GM19238 (cell line): ENCODE data around the gene KLHL7.
"Not testable (repeated sequence)": the region's sequence is repeated elsewhere in the genome, so short reads cannot be mapped to it uniquely, and the experiment has no call there.

Source experiments
- DNase-seq: peaks from one replicate; pipeline ENCODE4 v3.0.0; 2011; ENCODE audit warnings: low spot score; ENCODE audit not compliant: insufficient read length

The KLHL7 gene

DNA sequence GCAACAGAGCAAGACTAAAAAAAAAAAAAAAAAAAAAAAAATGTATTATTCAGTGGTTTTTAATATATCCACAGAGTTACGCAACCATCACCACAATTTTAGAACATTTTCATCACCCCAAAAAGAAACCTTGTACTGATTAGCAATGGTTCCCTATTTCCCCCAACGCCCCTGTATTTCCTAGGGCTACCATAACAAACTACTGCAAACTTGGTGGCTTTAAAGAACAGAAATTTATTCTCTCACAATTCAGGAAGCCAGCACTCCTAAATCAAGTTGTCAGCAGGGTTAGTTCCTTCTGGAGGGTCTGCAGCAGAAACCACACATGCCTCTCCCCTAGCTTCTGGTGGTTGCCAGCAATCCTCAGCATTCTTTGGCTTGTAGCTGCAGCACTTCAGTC lies 70.4 kb downstream of the KLHL7 start:
- no peak for DNase-seq

DNA sequence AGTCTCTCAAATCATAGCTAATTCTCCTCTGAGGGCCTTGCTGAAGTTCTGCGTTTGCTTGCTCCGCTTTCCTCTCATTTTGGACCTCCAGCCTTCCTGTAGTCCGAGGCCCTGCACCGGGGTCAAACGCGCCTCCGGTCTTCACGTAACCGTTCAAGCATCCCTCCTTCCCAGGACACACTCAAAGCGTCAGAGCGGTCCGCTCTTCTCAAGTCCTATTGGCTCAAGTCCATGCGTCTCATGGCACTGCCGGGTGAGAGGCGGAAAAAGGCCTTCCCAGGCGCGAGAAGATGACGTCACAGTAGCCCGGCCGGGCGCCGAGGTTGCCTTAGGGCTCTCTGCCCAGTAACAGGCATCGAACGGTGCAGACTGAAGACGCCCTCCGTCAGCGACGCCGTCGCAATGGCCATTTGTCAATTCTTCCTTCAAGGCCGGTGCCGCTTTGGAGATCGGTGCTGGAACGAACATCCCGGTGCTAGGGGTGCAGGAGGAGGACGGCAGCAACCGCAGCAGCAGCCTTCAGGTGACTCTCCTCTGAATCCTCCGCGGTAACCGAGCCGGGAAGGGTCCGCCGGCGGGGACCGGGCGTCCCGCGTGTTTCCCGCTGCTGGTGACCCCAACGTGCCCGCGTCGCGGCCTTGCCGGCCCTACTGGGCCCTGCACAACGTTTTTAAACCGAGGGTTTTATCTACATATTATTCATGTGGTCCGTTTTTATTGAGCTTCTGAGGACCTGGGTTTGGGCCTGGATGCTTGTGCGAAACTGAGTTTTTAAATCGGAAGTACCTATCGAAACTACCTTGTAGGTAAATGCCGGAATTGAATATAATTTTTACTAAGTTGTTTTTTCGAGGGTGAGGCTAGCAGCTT lies 76.3 kb downstream of the KLHL7 start, which contains the start of gene NUP42:
NUP42 (plus strand) TSS at position 365 of the 870 bp plus-strand sequence; CDS start at position 403, 38 bp downstream.
- peak; percentile 81 for DNase-seq

DNA sequence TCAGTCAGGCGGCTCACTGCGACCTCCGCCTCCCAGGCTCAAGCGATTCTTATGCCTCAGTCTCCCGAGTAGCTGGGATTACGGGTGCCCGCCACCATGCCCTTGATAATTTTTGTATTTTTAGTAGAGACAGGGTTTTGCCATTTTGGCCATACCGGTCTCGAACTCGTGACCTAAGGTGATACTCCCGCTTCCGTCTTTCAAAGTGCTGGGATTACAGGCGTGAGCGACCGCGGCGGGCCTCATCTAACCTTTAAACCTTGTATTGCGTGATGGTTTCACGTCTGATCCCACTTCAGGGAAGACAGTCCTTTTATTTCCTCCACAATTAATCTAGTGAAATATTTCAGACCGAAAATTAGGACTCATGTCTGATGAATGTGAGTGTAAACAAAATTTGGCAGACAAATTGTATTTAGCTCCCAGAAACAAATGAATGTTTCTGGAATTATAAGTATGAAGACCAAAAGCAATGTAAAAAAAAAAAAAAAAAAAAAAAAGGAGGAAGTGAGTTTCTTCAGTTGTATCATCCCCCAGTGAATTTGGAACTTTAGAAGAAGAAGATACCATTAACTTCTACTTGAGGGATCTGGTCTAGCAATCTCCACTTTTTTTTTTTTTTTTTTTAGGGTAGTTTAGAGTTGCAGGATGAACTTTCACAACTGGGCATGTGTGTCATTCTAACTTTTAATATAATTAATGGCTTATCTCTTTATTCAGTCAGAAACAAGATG lies 77.9 kb downstream of the KLHL7 start:
- no peak for DNase-seq

DNA sequence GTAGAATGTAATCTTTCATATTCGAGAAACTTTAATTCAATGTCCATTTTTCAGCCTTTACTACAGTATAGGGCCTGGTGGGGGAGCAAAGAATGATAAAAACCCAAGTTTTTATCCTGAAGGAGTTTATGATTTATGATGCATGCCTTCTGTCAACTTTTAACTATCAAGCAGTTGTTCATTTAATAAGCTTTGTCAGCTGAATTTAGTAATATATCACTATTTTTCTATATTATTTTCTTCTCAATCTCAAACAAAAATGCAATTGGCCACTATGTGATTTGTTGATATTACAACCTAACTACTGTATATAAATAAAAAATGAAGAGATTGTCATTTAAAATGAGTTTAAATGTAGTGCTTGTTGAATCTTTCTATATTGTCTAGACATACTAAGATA lies 78.7 kb downstream of the KLHL7 start:
- DNase-seq = no peak

DNA sequence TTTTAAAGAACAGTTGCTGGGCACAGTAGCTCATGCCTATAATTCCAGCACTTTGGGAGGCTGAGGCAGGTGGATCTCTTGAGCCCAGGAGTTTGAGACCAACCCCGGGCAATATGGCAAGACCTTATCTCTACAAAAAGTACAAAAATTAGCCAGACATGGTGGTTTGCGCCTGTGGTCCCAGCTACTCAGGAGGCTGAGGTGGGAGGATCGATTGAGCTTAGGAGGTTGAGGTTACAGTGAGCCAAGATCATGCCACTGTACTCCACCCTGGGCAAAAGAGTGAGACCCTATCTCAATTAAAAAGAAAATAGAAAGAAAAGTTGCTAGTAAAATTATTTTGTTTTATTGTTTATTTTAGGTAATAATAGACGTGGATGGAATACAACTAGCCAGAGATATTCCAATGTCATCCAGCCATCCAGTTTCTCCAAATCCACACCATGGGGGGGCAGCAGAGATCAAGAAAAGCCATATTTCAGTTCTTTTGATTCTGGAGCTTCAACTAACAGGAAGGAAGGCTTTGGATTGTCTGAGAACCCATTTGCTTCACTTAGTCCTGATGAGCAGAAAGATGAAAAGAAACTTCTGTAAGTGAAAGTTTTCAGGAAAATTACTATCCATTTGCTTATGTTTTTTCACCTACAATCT lies 79.2 kb downstream of the KLHL7 start:
- no peak for DNase-seq

DNA sequence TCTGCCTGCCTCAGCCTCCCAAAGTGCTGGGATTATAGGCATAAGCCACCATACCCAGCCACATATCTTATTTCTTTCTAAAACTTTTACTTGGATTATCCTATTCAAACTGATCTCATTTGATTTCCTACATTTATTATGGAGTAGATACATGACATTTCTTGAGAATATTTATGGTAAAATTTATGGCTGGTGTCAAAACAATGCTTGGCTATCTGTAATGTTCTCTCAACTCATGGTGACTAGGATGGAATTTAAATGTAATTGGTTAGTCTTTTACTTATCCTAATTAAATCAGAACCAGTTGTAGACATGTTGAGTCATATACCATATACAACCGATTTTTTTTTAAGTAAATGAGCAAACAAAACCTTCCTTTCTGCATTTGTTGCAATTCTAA lies 80.4 kb downstream of the KLHL7 start:
- no peak for DNase-seq

DNA sequence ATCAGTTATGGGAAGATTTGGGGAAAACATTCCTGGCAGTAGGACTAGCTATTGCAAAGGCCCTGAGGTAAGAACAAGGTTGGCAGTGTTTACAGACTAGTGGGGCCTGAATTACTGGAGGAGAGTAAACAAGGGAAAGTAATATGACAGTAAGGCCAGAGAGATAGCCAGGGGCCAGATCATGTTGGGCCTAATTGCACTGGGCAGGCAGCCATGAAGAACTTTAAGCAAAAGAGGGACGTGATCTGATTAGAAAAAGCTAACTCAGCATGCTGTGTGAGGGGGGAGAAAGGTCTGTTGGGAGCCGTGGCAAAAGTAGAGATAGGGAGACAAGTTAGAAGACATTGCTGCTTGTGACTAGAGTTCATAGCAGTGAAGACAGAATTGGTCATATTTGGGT lies 85.4 kb downstream of the KLHL7 start:
- no peak for DNase-seq

DNA sequence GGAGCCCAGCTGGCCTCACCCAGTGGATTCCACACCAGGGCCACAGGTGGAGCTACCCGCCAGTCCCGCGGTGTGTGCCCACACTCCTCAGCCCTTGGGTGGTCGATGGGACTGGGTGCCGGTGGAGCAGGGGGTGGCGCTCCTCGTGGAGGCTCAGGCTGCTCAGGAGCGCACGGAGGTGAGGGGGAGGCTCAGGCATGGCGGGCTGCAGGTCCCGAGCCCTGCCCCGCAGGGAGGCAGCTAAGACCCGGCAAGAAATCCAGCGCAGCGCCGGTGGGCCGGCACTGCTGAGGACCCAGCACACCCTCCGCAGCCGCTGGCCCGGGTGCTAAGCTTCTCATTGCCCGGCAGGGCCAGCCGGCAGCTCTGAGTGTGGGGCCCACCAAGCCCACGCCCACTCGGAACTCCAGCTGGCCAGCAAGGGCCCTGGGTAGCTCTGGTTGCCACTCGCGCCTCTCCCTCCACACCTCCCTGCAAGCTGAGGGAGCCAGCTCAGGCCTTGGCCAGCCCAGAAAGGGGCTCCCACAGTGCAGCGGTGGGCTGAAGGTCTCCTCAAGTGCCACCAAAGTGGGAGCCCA lies 88.2 kb downstream of the KLHL7 start:
- not testable (repeated sequence) for DNase-seq

DNA sequence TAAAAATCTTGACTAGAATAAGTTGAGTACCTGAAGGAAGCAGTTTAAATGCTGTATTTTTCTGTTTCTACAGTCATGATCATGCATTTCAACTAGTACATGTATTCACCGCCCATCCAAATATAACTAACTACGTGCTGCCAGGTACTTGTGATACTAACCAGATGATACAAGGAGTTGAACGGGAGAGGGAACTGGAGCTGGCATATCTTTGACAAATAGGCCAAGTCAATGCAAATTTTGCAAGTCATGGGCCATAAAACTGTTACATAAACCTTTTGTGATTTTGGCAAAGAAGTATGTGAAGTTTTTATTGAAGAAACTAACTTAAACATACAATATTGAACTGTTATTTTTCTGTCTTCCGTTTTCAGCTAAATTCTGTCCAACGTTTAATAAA lies 90.7 kb downstream of the KLHL7 start:
- DNase-seq = no peak

DNA sequence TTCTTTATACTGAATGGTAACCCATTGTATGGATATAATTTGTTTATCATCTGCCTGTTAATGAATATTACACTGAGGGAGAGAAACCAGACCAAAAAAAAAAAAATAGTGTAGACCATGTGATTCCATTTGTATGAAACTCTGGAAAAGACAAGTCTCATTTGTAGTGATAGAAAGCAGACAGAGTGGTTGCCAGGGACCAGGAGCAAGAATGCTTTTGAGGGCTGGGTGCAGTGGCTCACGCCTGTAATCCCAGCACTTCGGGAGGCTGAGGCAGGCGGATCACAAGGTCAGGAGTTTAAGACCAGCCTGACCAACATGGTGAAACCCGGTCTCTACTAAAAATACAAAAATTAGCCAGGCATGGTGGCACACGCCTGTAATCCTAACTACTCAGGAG lies 92.2 kb downstream of the KLHL7 start:
- not testable (repeated sequence) for DNase-seq

DNA sequence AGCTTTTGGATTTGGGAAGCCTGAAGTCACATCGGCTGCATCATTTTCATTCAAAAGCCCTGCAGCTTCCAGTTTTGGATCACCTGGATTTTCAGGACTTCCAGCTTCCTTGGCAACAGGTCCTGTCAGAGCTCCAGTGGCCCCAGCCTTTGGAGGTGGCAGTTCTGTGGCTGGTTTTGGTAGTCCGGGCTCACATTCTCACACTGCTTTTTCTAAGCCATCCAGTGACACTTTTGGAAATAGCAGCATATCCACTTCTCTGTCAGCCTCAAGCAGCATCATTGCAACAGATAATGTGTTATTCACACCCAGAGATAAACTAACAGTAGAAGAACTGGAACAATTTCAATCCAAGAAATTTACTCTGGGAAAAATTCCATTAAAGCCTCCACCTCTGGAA lies 94.7 kb downstream of the KLHL7 start:
- no peak for DNase-seq

DNA sequence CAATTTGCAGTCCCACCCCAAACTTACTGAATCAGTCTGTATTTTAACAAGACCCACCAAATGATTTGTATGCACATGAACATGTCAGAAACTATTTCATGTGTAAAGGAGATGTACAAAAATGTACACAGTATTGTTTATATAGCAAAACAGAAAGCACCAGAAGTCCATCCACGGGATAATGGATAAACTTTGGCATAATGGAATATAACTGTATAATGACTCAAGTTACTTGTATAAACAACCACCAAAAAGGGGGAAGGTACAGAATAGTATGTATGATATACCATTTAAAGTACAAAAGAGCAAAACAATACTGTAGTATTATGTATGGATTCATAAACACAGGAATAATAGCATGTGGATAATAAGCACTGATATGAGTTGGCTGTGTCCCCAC lies 98.7 kb downstream of the KLHL7 start:
- no peak for DNase-seq

DNA sequence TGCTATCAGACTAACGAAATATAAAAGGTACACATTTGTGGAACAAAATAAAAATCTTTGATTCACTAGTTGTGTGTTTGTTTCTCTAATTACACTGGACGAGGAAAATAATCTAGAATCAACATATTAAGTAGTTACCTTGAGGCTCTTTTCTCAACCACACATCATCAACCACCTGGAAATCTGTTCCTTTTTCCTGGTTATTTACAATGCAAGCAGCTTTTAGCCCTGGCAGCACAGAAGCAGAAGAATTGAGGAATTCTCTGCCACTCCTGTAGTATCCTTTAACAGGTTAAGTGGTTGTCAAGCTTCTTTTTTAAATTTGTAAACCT lies 100.0 kb downstream of the KLHL7 start:
- no peak for DNase-seq

DNA sequence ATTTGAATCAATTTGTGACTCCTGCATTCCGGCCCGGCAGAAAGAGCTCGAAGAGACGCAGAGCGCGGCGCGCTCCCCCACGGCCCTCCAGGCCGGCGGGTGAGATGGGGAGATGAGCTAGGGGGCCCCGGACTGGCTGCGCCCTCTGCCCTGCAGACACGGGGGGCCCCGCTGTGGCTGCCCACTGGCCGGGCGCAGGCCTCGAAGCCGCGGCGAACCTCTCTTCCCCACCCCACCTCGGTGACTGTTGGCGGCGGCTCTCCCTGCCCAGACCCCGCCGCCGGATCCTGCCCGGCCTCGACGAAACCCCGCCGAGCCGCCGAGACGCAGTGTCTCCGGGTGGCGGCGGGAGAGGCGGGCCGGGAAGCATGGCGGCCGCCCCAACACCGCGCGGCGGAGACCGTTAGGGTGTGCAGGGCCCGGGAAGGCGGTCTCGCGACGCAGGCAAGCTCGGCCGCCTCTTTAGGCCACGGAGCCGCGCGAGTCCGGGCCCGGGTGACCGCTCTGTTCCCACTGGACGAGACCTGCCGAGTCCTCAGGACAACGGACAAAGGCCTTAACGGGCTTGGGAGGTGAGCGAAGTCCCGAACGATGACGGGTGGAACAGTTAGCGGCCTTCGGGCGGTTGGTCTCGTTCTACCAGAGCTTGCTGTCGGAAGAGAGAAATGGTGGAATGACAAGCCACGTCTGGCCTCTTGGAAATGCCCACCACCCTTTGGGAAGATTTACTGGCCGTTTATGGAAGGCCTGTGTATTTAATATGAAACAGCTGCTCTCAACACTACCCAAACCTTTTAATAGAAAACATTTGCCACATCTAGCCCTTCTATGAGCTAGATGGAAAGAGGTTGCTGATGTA lies 100.6 kb downstream of the KLHL7 start:
- no peak for DNase-seq

DNA sequence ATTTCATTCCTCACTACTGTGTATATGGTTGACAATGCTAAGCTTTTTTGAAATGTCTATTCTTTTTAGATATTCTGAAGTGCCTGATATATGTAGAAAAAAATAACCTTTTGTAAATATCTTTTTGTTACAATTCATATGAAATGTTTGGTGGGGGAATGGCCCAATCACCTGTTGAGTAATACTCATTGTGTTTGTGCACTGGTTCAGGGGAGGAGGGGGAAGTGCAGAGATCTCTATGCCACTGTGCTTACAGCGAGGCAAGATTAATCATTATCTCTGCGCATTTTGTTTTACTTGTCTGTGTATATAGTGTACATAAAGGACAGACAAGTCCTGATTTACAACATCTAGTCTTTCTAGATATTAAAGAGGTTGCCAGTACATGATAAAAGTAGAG lies 101.4 kb downstream of the KLHL7 start:
- no peak for DNase-seq

DNA sequence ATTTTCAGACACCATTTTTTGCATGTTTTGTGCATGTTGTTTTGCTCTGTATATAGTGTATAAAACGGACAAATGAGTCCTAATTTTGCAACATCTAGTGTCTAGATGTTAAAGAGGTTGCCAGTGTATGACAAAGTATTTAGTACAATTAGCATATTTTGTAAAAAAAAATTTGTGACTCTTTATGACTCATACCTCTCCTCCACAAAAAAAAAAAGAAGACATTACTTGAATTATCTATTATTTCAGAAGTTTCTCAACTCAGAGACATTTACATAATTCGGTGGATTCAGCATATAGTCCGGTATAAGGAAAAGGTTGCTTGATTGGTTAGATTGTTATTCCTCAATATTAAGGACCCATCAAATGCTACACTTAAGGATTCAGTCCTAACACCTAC lies 102.3 kb downstream of the KLHL7 start:
- no peak for DNase-seq

DNA sequence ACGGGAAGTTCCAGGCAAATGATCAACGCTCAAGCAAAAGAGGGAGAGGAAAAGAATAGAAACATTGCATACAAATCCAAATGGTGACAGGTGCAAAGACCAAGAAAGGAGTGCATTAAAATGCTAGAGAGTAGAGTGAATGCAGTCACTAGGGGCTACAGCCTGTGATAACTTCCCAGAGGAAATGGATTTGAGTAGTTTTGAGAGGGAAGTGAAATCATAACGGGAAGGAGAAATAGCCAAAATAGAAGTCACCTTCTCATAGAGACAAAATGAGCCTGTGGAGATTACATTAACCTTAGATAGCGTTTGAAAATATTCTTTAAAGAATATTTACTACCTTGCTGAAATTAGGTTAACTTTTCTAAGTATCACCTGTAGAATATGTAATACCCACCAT lies 102.7 kb downstream of the KLHL7 start:
- DNase-seq = no peak

DNA sequence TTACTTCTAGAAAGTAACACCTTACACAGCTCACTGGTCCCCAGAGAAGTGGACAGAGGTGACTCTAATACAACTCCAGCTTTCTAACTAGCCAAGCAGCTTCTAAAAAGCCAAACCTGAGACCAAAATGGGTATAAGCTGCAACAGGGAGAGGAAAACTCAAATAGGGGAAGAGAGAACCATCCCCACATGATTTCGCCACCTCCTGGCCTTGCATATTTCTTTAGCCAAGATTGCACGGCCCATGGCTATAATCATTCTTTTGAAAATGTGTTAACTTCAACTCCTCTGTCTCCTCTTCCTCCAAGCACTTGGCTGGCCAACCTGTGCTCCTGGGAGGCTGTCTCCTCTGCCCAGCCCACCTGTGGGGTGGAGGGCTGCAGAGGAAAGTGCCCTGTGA lies 104.9 kb downstream of the KLHL7 start:
- DNase-seq = no peak

DNA sequence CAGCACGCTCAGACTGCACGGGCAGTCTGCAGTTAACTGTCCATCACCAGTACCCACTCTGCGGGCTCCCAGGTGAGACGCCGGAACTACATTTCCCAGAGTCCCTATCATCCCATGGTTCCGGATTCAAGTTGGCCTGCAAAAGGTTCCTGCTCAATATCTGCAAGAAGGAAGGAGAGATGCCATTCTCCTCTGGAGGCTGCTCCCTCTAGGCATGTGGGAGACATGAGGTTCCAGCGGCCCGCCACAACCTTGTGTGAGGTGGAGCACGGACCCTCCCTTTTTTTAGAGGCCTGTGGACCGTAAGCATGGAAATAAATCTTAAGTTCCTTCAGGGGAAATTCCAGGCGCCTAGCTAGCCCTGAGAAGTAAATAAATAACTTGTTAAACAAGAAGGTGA lies 106.0 kb downstream of the KLHL7 start:
- no peak for DNase-seq

DNA sequence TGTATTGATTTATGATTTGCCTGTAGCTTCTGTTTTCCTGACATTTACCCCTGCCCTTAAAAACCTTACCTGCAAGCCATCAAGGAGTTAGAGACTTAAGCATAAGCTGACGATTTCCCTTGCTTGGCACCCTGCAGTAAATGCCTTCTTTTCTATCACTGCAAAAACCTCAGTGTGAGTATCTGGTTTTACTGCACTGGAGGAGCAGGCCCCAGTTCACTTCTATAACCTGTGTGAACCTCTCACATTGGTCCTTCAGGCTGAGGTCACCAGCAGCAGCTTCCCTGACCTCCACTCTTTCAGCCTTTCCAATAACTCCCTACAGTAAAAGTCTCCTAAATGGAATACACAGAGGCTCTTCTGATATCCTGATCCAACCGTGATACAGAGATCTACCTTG lies 106.8 kb downstream of the KLHL7 start:
- no peak for DNase-seq

DNA sequence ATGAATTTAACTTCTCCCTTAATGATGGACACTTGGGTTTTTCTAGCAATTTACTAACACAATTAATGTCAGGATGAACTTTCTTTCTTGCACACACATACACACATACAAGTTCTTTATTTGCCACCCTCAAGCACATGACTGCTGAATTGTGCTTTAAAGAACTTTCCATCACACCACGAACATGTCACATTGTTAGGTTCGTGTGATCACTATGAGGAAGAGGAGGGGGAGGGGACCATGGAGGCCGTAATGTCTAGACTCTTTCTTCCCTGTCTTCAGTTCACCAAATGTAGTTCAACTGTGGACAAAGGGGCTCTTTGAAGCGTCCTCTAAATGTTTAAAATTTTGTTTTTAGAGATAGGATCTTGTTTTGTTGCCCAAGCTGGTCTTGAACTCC lies 107.3 kb downstream of the KLHL7 start:
- no peak for DNase-seq
